ENCODE measurements around the gene PFKFB3.

DNA sequence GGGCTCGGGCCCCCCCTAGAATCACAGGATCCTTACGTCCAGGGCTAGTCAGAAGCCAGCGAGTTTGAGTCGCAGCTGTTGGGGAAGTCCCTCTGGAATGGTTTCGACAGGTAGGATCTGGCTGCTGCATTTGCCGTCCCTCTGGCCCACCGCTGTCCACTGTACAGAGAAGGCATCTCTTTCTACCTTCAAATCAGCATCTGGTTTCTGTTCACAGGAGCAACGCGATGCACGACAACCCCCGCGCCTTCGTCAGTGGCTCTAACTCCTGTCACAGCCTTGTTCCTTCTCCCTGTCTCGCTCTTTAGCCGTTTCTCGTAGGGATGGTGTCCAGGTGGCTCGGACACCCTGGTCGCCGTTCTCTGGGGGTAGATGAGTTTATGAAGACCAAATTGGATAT, 11.2 kb upstream of the PFKFB3 start:
- TF ChIP-seq, protein P1, sequence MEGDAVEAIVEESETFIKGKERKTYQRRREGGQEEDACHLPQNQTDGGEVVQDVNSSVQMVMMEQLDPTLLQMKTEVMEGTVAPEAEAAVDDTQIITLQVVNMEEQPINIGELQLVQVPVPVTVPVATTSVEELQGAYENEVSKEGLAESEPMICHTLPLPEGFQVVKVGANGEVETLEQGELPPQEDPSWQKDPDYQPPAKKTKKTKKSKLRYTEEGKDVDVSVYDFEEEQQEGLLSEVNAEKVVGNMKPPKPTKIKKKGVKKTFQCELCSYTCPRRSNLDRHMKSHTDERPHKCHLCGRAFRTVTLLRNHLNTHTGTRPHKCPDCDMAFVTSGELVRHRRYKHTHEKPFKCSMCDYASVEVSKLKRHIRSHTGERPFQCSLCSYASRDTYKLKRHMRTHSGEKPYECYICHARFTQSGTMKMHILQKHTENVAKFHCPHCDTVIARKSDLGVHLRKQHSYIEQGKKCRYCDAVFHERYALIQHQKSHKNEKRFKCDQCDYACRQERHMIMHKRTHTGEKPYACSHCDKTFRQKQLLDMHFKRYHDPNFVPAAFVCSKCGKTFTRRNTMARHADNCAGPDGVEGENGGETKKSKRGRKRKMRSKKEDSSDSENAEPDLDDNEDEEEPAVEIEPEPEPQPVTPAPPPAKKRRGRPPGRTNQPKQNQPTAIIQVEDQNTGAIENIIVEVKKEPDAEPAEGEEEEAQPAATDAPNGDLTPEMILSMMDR (IDR thresholded peaks at IDR 0.05): no peak
- TF ChIP-seq POLR2A (IDR thresholded peaks at IDR 0.05): no peak
